IgD-negative memory B cell (primary cell): ENCODE results near the gene GALNT2. TPM values are rescaled to one million over a fixed set of nuclear protein-coding genes. Genes with fewer than 3 reads are reported as not detected.
A peak's percentile ranks its signal among the peaks of the same experiment; 100 is the strongest.

Source experiments
- H3K27ac Mint-ChIP-seq, 3 donors: one replicate each; pipeline ENCODE4 v1.8.0; 2020 to 2022; ENCODE audit warnings: mild to moderate bottlenecking in 3 of 3, mixed read lengths in 3 of 3, moderate library complexity in 1 of 3
- H3K27me3 Mint-ChIP-seq: one replicate; pipeline ENCODE4 v1.8.0; 2021; ENCODE audit warnings: mixed read lengths
- H3K36me3 Mint-ChIP-seq: one replicate; pipeline ENCODE4 v1.8.0; 2020; ENCODE audit warnings: mild to moderate bottlenecking, mixed read lengths
- H3K4me1 Mint-ChIP-seq, 3 donors: one replicate each; pipeline ENCODE4 v1.8.0; 2020 to 2022; ENCODE audit warnings: mixed read lengths in 3 of 3, mild to moderate bottlenecking in 1 of 3
- H3K4me3 Mint-ChIP-seq, 4 donors: one replicate each; pipeline ENCODE4 v1.8.0; 2020 to 2022; ENCODE audit warnings: mild to moderate bottlenecking in 4 of 4, mixed read lengths in 4 of 4, moderate library complexity in 3 of 4
- H3K9me3 Mint-ChIP-seq, 3 donors: one replicate each; pipeline ENCODE4 v1.8.0; 2020 to 2021; ENCODE audit warnings: mixed read lengths in 3 of 3, mild to moderate bottlenecking in 1 of 3
- polyA plus RNA-seq: library from polyadenylated mRNA; unstranded; fragments of 300-500 nt; fragmentation: Illumina TruSeq; gene quantifications from one replicate; pipeline ENCODE4 v1.2.3, GENCODE V29; 2021

GALNT2 gene
- polyA plus RNA-seq, 1 donor from 2014 or later, result 15.8 TPM

GRCh38 chr1:230061801-230062200 is 5.2 kb upstream of the GALNT2 start:
- Mint-ChIP-seq H3K36me3 (no peaks in the 10 kb centered on the region), H3K27ac (no peak overlapping the region), H3K4me1 (peaks cover 0 to 6% (median 5%) of the 10 kb centered on the region in 3 donors), H3K27me3 (peaks cover 7% of the 10 kb centered on the region), H3K9me3 (peaks cover 0 to 5% (median 4%) of the 10 kb centered on the region in 3 donors), H3K4me3 (no peak overlapping the region)

- H3K4me3 Mint-ChIP-seq, result no peak overlapping the region
- H3K27ac Mint-ChIP-seq, result no peak overlapping the region
- H3K27me3 Mint-ChIP-seq, result peaks cover 3% of the 10 kb centered on the region
- H3K9me3 Mint-ChIP-seq, result peaks cover 0 to 5% (median 2%) of the 10 kb centered on the region in 3 donors
- H3K36me3 Mint-ChIP-seq, result no peaks in the 10 kb centered on the region
- peaks cover 0 to 6% (median 5%) of the 10 kb centered on the region in 3 donors for H3K4me1 Mint-ChIP-seq
Measured at GRCh38 chr1:230062521-230062920, 4.5 kb upstream of the GALNT2 start.

GRCh38 chr1:230064283-230064682 is 2.8 kb upstream of the GALNT2 start:
- Mint-ChIP-seq H3K36me3 (no peaks in the 10 kb centered on the region), H3K9me3 (peaks cover 0 to 5% (median 2%) of the 10 kb centered on the region in 3 donors), H3K27me3 (peaks cover 3% of the 10 kb centered on the region), H3K4me3 (no peak overlapping the region), H3K27ac (no peak overlapping the region), H3K4me1 (peaks cover 10 to 16% (median 16%) of the 10 kb centered on the region in 3 donors)

GRCh38 chr1:230065161-230065560 is 1.9 kb upstream of the GALNT2 start:
- H3K36me3 Mint-ChIP-seq, result peaks cover under 1% of the 10 kb centered on the region
- H3K4me3 Mint-ChIP-seq, result peak overlapping the region in 2 of 4 donors; percentile 0 to 98
- H3K9me3 Mint-ChIP-seq, result peaks cover 0 to 5% (median 2%) of the 10 kb centered on the region in 3 donors
- H3K27me3 Mint-ChIP-seq, result peaks cover 3% of the 10 kb centered on the region
- peaks cover 13 to 22% (median 17%) of the 10 kb centered on the region in 3 donors for H3K4me1 Mint-ChIP-seq
- peak overlapping the region in 1 of 3 donors; percentile 14 for H3K27ac Mint-ChIP-seq

GRCh38 chr1:230065571-230065970 is 1.5 kb upstream of the GALNT2 start:
- Mint-ChIP-seq H3K36me3 (peaks cover 2% of the 10 kb centered on the region), H3K4me3 (peak overlapping the region in 2 of 4 donors; percentile 0 to 98), H3K27me3 (peaks cover 3% of the 10 kb centered on the region), H3K9me3 (peaks cover 0 to 5% (median 2%) of the 10 kb centered on the region in 3 donors), H3K4me1 (peaks cover 13 to 22% (median 17%) of the 10 kb centered on the region in 3 donors), H3K27ac (peak overlapping the region in 2 of 3 donors; percentile 2 to 92)

GRCh38 chr1:230066031-230066430 is 1.0 kb upstream of the GALNT2 start:
- H3K27ac Mint-ChIP-seq, result peak overlapping the region; percentile 92 to 97 (median 96)
- peaks cover 13 to 22% (median 19%) of the 10 kb centered on the region in 3 donors for H3K4me1 Mint-ChIP-seq
- peaks cover 2% of the 10 kb centered on the region for H3K36me3 Mint-ChIP-seq
- H3K4me3 Mint-ChIP-seq, result peak overlapping the region; percentile 83 to 98 (median 94)
- H3K9me3 Mint-ChIP-seq, result peaks cover 0 to 5% (median 0%) of the 10 kb centered on the region in 3 donors
- peaks cover 3% of the 10 kb centered on the region for H3K27me3 Mint-ChIP-seq

- Mint-ChIP-seq H3K4me3 (peak overlapping the region; percentile 87 to 96 (median 92)), H3K27me3 (peaks cover 3% of the 10 kb centered on the region), H3K9me3 (peaks cover 0 to 2% (median 0%) of the 10 kb centered on the region in 3 donors), H3K4me1 (peaks cover 17 to 23% (median 22%) of the 10 kb centered on the region in 3 donors), H3K36me3 (peaks cover 2% of the 10 kb centered on the region), H3K27ac (peak overlapping the region in 2 of 3 donors; percentile 16 to 34)
Measured at GRCh38 chr1:230067419-230067870, 407 bp downstream of the GALNT2 start.

GRCh38 chr1:230067871-230068620 is 1.0 kb downstream of the GALNT2 start:
- H3K27ac Mint-ChIP-seq, result peak overlapping the region; percentile 16 to 50 (median 34)
- H3K4me3 Mint-ChIP-seq, result peak overlapping the region; percentile 87 to 96 (median 92)
- no peaks in the 10 kb centered on the region for H3K9me3 Mint-ChIP-seq
- H3K27me3 Mint-ChIP-seq, result peaks cover 3% of the 10 kb centered on the region
- H3K4me1 Mint-ChIP-seq, result peaks cover 17 to 26% (median 23%) of the 10 kb centered on the region in 3 donors
- H3K36me3 Mint-ChIP-seq, result peaks cover 4% of the 10 kb centered on the region

- Mint-ChIP-seq H3K36me3 (peaks cover 4% of the 10 kb centered on the region), H3K9me3 (no peaks in the 10 kb centered on the region), H3K4me3 (peak overlapping the region; percentile 87 to 96 (median 92)), H3K4me1 (peaks cover 19 to 27% (median 26%) of the 10 kb centered on the region in 3 donors), H3K27me3 (peaks cover 3% of the 10 kb centered on the region), H3K27ac (peak overlapping the region; percentile 12 to 50 (median 17))
Measured at GRCh38 chr1:230068621-230068873, 1.5 kb downstream of the GALNT2 start.

- Mint-ChIP-seq H3K36me3 (peaks cover 4% of the 10 kb centered on the region), H3K4me3 (peak overlapping the region; percentile 87 to 96 (median 92)), H3K4me1 (peaks cover 19 to 28% (median 26%) of the 10 kb centered on the region in 3 donors), H3K27me3 (peaks cover 3% of the 10 kb centered on the region), H3K9me3 (no peaks in the 10 kb centered on the region), H3K27ac (peak overlapping the region in 1 of 3 donors; percentile 17)
Measured at GRCh38 chr1:230068952-230069684, 2.1 kb downstream of the GALNT2 start.

- peaks cover 21 to 28% (median 26%) of the 10 kb centered on the region in 3 donors for H3K4me1 Mint-ChIP-seq
- H3K27ac Mint-ChIP-seq, result no peak overlapping the region
- H3K4me3 Mint-ChIP-seq, result peak overlapping the region in 2 of 4 donors; percentile 41 to 93
- peaks cover 4% of the 10 kb centered on the region for H3K36me3 Mint-ChIP-seq
- H3K9me3 Mint-ChIP-seq, result no peaks in the 10 kb centered on the region
- peaks cover 3% of the 10 kb centered on the region for H3K27me3 Mint-ChIP-seq
Measured at GRCh38 chr1:230069796-230070195, 2.8 kb downstream of the GALNT2 start.

GRCh38 chr1:230070321-230071208 is 3.5 kb downstream of the GALNT2 start:
- H3K9me3 Mint-ChIP-seq, result no peaks in the 10 kb centered on the region
- H3K4me1 Mint-ChIP-seq, result peaks cover 21 to 31% (median 26%) of the 10 kb centered on the region in 3 donors
- H3K27me3 Mint-ChIP-seq, result peaks cover 3% of the 10 kb centered on the region
- peaks cover 4% of the 10 kb centered on the region for H3K36me3 Mint-ChIP-seq
- H3K27ac Mint-ChIP-seq, result no peak overlapping the region
- peak overlapping the region in 1 of 4 donors; percentile 93 for H3K4me3 Mint-ChIP-seq

GRCh38 chr1:230071316-230071715 is 4.3 kb downstream of the GALNT2 start:
- H3K27me3 Mint-ChIP-seq, result peaks cover 3% of the 10 kb centered on the region
- peaks cover 4% of the 10 kb centered on the region for H3K36me3 Mint-ChIP-seq
- no peak overlapping the region for H3K27ac Mint-ChIP-seq
- peak overlapping the region in 1 of 4 donors; percentile 45 for H3K4me3 Mint-ChIP-seq
- peaks cover 21 to 30% (median 25%) of the 10 kb centered on the region in 3 donors for H3K4me1 Mint-ChIP-seq
- no peaks in the 10 kb centered on the region for H3K9me3 Mint-ChIP-seq

- H3K4me3 Mint-ChIP-seq, result peak overlapping the region in 1 of 4 donors; percentile 55
- peaks cover 21 to 30% (median 25%) of the 10 kb centered on the region in 3 donors for H3K4me1 Mint-ChIP-seq
- H3K27ac Mint-ChIP-seq, result no peak overlapping the region
- H3K36me3 Mint-ChIP-seq, result peaks cover 4% of the 10 kb centered on the region
- H3K9me3 Mint-ChIP-seq, result no peaks in the 10 kb centered on the region
- H3K27me3 Mint-ChIP-seq, result peaks cover 3% of the 10 kb centered on the region
Measured at GRCh38 chr1:230072296-230072695, 5.3 kb downstream of the GALNT2 start.
